Renal cortex interstitium (tissue), 11 donors: Measurements from ENCODE around the gene ARL1. TPM values are rescaled to one million over a fixed set of nuclear protein-coding genes. Genes with fewer than 3 reads are reported as not detected.

Source experiments
- DNase-seq, 11 donors: peaks; one replicate each; pipeline ENCODE4 v3.0.0-alpha.2; 2013; ENCODE audit warnings: low read depth in 9 of 11, low spot score in 4 of 11; ENCODE audit errors: extremely low read depth in 1 of 11
- polyA plus RNA-seq, 3 donors: library from polyadenylated mRNA; unstranded; fragments of 120-200 nt; gene quantifications; one replicate each; pipeline ENCODE4 v1.2.1, GENCODE V29; 2013; ENCODE audit not compliant: insufficient read length in 3 of 3

The ARL1 gene
- polyA plus RNA-seq, 3 donors, result 130 to 148 (median 141) TPM

- DNase-seq, result no peak
Measured at GRCh38 chr12:101372431-101372830, 35.1 kb downstream of the ARL1 start.

GRCh38 chr12:101368016-101368415, 39.6 kb downstream of the ARL1 start:
- DNase-seq, result no peak

GRCh38 chr12:101361455-101361854, 46.1 kb downstream of the ARL1 start:
- no peak for DNase-seq

- no peak for DNase-seq
Measured at GRCh38 chr12:101356794-101357193, 50.8 kb downstream of the ARL1 start.

DNA sequence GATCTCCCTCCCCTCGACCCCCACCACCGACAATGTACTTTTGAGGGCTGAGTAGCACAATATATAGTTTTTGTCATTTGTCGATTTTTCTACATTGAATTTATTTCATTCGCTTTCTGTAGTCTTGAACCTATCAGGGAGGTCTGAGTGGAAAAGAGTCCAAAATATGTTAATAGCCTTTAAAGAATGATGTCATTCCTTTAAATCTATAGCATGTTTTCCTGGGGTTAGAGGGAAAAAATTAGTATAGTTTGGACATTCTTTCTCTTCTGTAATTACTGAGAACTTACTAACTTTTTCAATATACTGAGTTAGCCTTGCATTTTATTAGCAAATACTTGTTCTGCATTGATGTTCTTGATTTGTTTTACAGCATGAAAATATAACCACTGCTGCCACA, 55.9 kb downstream of the ARL1 start:
- DNase-seq, result no peak

- DNase-seq, result no peak
Measured at GRCh38 chr12:101343893-101344292, 63.7 kb downstream of the ARL1 start.

Other genes starting within 250 kb of the ARL1 start
- 10 to 100 TPM; 28.2 to 51.2 (median 41.3) TPM for gene SLC5A8, start 197.5 kb downstream of the ARL1 start, polyA plus RNA-seq
- 10 to 100 TPM; 17.5 to 20.3 (median 18.1) TPM for gene UTP20, start 127.7 kb downstream of the ARL1 start, polyA plus RNA-seq
- not detected for gene SPIC, start 67.6 kb upstream of the ARL1 start, polyA plus RNA-seq
- gene MYBPC1, start 187.2 kb upstream of the ARL1 start, polyA plus RNA-seq, result 1 to 10 TPM in 1 of 3 donors, under 1 TPM in 1, not detected in 1; 0.08 to 1.0 TPM